SHP77 (cell line): Measurements from ENCODE around the gene CST2.
"Not testable (repeated sequence)": the region's sequence is repeated elsewhere in the genome, so short reads cannot be mapped to it uniquely, and the experiment has no call there.

ENCODE experiments used
- DNase-seq, 2 experiments: peaks; one replicate each; lab custom pipeline; 2025; lab: John Stamatoyannopoulos, UW

The CST2 gene

GRCh38 chr20:23810349-23810748 is 16.2 kb downstream of the CST2 start:
- DNase-seq, result not testable (repeated sequence)

GRCh38 chr20:23800865-23801264 is 25.7 kb downstream of the CST2 start:
- DNase-seq, result no peak

GRCh38 chr20:23799216-23799847 is 27.2 kb downstream of the CST2 start:
- peak; percentile 6 to 13 for DNase-seq

GRCh38 chr20:23795526-23795925 is 31.0 kb downstream of the CST2 start:
- DNase-seq, result no peak

GRCh38 chr20:23794841-23795240 is 31.7 kb downstream of the CST2 start:
- no peak for DNase-seq

- no peak for DNase-seq
These were observed 32.5 kb downstream of the CST2 start for GRCh38 chr20:23794065-23794464.

- no peak for DNase-seq
These were observed 43.1 kb downstream of the CST2 start for GRCh38 chr20:23783447-23783846.

- peak; percentile 12 to 27 for DNase-seq
These were observed 44.1 kb downstream of the CST2 start for GRCh38 chr20:23782366-23782983.

GRCh38 chr20:23778676-23779075 is 47.9 kb downstream of the CST2 start:
- DNase-seq, result not testable (repeated sequence)

- DNase-seq, result not testable (repeated sequence)
These were observed 49.1 kb downstream of the CST2 start for GRCh38 chr20:23777380-23777779.

- no peak for DNase-seq
These were observed 50.3 kb downstream of the CST2 start for GRCh38 chr20:23776067-23776771.

GRCh38 chr20:23774081-23774480 is 52.4 kb downstream of the CST2 start:
- DNase-seq, result no peak
